NCI-H524 treated with DMSO at 0.1 percent for 48 hours (cell line): ENCODE measurements around the gene MAD1L1.

Source experiments
- DNase-seq: peaks from one replicate; lab custom pipeline; 2025; lab: John Stamatoyannopoulos, UW

The MAD1L1 gene

DNA sequence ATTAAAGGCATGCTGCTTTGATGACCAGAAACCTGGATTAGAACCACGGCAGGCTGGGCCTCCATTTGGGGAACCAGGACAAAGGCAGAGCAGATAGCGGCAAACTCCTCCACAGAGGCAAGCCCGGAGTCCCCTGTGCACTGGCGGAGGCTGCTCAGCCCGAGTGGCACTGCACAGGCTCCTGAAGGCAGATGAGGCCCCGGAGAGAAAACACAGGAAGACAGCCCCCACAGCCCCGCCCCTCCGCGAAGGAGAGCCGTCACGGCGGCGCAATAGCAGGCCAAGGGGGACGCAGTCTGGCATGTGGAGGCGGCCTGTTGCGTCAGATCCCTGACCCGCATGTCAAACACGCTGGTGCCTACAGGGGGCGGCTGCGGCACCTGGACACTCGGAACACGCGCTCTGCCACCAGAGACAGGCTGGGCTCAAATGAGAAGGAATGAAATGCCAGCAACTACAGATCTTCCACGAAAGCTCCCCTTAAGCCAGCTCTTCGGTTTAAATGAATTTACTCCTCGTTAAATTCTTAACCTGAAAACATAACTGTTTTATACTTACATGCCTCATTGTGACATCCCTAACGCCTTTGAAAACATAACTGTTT, 128.5 kb downstream of the MAD1L1 start:
- DNase-seq, result no peak

DNA sequence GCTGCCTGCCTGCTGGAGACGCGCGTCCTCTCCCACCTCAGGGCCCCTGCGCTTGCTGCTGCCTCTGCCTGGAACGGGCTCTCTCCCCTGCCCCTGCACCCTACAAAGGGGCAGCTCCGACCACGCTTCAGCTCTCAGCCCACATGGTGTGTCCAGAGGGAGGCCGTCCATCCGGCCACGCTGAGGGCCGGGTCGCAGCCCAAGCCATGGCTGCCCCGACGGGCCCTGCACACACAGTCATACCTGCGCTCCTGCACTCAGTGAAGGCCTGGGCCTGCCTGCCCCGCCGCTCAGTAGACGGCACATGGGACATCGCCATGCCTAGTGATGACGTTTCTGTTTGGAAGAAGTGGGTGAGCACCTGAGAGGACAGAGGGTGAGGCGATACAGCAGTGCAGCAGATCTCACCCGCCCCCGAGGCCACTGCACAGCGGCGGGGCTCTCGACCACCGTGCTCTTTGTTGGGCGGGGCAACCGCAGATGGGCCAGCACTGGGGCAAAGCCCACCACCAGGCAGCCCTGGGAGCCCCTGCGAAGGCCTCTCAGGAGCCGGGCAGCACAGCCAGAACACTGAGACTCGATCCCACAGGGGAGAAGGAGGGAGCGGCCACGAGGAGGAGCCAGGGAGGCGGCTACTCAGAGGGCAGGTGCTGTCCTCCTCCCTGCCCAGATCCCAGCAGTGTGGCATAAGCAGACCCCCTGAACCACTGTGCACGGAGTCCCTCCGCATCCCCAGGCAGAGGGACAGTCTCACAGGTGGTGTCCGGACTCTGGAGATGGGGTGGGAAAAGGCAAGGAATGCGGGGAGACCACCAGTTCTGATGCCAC, 129.5 kb downstream of the MAD1L1 start:
- DNase-seq, result no peak

DNA sequence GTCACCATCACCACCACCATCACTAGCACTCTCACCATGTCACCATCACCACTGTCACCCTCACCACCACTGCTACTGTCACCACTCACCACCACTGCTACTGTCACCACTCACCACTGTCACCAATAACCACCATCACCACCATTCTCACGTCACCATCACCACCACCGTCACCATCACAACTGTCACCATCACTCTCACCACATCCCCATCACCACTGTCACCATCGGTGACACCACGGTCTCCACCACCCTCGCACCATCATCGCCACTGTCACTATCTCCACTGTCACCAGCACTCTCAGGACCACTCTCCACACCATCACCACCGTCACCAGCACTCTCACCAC, 130.4 kb downstream of the MAD1L1 start:
- no peak for DNase-seq

GRCh38 chr7:2101630-2102374, 130.9 kb downstream of the MAD1L1 start:
- no peak for DNase-seq

DNA sequence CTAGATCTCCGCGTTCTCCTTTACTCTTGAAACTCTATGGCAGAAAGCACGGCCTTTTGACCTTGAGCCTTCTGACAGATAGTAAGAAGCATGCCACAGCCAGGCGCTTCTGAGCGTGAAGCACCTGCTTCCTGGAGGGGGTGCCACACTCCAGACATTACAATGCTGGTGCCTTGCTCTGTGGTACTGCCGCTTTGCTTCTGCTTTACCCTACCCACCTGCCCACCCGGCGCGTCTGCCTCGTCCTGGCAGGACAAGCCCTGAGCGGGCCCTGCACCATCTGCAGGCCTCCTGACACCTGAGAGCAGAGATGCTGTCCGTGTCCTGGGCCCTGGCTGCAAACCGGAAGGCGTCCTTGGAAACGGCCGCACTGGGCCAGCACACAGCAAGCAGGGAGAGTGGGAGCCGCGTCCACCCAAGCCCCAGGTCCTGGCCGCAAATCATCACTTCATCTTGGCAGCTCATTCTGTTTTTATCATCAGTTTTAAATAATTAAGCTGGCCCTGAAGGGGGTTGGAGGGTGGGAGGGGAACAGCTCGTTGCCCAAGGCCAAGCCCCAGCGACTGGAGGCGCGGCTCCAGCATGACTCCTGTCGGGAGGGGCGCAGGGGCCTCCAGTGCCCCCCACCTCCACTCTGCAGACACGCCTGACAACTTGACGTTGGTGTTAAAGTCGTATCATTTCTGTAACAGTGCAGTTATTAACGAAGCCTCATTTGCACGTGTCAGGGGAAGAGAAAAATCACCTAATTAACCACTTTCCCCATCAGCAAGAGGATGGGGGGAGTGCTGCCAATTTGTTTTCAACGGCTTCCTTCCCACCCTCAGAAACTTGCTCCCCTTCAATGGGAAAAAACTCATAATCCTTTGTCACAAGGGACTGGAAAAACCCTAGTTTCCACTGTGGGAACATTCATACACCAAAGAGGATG, 132.2 kb downstream of the MAD1L1 start:
- DNase-seq, result no peak

DNA sequence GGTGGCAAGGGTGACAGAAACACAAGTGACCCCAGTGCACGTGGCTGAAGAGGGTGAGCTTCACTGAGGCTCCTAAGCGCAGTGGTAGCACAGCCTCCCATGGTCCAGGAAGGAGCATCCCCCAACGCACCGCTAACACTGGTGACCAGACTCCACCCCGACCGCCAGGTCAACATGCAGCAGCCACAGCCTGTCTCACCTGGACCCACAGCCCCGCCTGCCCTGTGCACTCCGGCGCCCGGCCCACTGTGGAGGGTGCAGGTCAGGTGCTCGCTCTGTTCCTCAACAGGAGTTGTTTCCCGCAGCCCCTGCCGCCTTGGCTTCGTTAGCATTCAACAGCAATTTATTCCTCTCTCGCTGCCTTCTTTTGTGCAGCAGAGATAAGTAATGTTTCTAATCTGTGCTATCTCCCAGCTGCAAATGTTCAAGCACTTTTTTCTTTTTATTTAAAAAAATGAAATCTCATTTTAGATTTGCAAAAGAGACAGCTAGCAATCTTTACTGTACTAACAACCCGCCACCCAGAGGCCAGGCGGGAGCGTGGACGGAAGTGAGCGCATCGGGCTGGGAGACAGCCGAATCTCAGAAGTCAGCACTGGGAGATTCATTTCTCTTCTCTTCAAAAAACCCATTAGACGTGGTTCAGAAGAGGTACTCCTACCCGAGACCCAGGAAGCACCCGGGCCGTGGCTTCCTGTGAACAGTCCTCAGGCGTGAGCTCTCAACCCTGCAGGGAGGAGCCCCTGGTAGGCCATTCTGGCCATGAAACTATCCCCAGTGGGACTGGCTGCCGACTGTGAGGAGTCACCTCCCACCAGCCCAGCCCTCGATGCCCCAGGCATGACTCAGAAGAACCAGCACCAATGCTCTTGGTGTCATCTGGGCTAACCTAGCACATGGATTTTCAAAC, 133.4 kb downstream of the MAD1L1 start:
- no peak for DNase-seq

DNA sequence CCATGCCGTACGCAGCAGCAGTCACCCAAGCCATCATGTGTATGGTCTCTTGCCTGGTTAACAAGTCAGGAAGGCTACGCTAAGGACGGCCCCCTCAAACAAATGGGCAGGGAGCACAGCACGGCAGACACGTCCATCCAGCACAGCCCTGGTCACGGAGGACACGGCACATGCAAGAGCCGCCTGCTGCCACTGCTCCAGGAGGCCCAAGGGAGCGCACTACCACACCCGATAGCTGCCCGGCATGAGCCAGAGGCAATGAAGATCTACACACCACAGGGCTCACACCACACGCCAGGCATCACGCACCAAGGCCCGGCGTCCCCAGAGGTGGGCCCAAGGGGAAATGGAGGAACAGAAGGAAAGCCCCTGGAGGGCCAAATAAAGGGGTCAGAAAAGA, 134.2 kb downstream of the MAD1L1 start:
- no peak for DNase-seq

DNA sequence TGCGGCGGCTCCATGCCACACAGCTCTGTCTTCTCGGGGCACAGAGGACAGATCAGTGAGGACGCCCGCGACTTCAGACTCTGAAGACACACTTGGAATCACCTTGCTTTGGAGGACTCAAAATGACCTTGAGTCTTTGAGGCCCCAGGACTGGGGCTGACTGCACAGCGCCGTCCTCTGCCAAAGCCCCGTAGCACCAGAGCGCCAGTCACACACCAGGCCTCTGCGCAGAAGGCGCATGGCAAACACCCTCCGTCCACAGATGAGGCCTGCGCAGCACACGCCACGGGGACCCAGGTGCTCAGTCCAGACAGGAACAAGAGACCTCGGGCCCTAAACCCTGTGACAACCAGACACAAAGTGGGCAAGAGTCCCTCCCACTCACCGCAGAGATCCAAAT, 134.7 kb downstream of the MAD1L1 start:
- DNase-seq, result no peak

DNA sequence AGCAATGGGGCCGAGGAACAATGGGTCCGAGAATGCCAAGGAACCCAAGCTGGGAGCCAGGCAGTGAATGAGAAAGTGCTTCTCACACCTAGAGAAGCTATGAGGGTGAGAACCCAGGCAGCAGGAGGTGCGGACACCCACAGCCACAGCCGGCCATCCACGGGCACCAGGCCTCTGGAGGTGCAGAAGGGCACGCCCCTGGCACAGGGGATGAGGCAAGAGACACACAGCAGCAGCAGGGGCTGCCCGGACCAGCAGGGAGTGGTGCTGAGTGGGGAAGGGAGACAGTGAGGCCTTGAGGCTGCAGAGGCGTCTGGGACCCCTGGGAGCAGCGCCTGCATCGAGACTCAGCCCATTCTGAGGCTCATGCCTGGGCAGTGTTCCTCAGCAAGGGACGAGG, 135.3 kb downstream of the MAD1L1 start:
- DNase-seq, result no peak

DNA sequence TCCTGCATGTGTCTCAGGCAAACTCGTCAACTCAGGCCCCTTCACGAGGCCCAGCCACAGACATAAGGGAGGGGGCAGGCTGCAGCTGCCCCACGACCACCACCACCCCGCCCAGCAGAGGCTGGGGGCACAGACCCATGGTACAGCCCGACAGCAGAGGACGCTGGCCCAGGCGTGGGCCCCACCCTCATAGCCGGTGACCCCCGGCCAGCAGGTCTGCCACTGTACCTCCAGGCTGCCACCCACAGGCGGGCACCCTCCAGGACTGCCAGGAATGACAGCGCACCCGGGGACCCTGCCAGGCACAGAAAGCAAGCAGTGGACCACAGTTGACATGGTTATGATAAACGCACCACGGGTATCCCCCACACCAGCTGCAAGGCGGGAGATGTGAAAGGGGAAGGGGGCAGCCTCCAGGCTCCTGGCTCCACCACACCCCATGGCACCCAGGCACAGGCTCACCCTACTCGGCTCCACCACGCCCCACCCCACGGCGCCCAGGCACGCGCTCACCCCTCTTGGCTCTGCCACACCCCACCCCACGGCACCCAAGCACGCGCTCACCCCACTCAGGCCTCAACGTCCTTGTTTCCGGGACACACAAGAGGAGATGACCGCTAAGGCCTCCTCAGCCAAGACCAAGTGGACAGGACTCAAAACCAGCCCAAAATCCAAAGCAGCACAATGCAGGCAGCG, 135.9 kb downstream of the MAD1L1 start:
- DNase-seq, result no peak

DNA sequence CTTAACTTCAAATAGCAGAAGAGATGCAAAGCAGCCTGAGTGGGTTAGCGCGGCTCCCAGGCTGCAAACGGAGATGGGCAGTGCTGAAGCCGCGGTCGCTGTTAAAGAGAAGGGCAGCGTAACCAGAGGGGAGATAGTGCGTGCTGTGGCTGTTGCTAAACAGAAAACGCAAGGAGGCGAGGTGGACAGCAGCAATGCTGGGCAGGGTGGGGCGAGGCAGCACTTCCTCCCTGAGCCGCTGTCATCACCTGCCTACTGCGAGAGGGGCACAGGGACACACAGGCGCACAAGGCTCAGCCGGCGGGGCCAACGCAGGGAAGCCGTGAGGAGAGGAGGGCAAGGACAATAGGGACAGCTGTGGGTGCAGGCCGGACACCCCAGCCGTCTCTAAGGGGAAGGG, 137.3 kb downstream of the MAD1L1 start:
- no peak for DNase-seq

DNA sequence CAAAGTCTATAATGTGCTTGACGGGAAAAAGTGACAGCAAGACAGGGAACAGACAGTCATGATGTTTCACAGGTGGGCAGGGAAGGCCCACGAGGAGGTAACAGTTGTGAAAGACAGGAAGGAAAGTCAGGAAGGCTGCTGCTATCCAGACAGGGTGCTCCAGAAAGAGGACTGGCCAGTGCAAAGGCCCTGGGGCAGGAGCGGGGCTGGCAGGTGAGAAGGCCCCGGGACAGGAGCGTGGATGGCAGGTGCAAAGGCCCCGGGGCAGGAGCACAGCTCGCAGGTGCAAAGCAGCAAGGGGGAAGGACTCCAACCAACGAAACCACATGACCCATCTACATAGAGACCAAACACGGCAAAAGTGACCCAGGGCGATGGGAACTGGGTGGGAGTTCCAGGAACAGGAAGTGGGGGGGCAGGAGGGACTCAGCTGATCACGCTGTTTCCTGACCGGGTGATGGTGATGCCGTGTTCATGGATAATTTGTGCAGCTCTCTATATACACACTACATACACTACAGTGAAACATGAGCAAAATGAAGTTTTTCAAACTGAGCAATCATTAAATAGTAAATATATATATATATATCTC, 138.2 kb downstream of the MAD1L1 start:
- DNase-seq, result no peak

- DNase-seq, result no peak
Measured at GRCh38 chr7:2093843-2094220, 138.9 kb downstream of the MAD1L1 start.

DNA sequence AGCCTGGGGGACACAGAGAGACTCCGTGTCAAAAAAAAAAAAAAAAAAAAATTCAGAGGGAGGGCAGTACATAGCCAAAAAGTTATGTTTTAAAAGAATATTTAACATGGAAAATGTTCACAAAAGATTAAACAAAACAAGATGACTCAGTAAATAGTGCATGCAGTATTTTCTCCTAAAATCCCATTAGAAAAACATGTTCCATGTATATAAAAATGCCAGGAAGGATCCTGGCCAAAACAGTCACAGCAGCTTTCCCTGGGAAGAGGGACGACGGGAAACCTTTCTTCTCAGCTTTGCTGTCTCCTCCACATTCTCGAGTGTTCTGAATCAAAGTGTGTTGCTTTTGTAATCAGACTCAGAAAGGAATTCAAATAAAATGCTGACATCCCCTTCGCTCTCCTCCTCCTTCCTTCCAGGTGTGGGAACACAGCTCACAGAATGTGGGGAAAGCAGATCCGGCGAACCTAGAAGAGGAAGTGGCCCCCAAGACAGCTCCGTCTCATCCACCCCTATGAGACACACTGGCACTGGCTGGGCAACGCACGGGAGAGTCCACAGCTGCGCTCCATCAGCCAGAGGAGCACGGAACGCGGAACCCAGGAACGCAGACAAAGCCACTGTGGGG, 139.4 kb downstream of the MAD1L1 start:
- DNase-seq, result no peak

GRCh38 chr7:2092279-2092678, 140.5 kb downstream of the MAD1L1 start:
- DNase-seq, result no peak

GRCh38 chr7:2090526-2091520, 141.9 kb downstream of the MAD1L1 start:
- DNase-seq, result no peak

DNA sequence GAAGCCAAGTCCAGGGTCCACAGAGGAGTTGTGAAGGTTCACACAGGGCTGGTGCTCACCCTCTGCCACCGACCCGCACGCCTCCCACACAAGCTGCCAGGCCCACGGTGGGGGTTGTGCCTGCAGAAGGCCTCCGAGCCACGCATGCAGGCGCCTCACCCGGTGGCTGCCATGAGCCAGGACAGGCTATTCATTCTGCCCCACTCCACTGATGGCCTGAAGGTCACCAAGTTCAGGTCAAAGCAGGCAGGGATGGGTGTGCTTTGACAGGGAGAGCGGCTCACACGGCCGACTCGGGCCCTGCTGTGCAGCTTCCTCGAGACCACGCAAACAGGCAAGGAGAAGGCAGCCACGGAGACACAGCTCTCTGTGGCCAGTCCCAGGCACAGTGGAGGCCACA, 143.9 kb downstream of the MAD1L1 start:
- DNase-seq, result no peak

- no peak for DNase-seq
Measured at GRCh38 chr7:2087744-2088143, 145.0 kb downstream of the MAD1L1 start.
